Astrocyte (in vitro differentiated cells and primary cell): ENCODE data around the gene CDC45.

Source experiments
- EZH2 ChIP-seq: IDR thresholded peaks from 2 replicates; pipeline ENCODE4 v1.6.1; 2012; ENCODE audit warnings: mild to moderate bottlenecking, low read length, inconsistent platforms; ENCODE audit not compliant: insufficient read depth
- TF ChIP-seq, protein P1 (sequence below): IDR thresholded peaks from 2 replicates; pipeline ENCODE4 v1.5.1; 2011; ENCODE audit warnings: low read depth, mild to moderate bottlenecking, inconsistent platforms, low read length, moderate library complexity; ENCODE audit not compliant: insufficient read depth

DNA sequence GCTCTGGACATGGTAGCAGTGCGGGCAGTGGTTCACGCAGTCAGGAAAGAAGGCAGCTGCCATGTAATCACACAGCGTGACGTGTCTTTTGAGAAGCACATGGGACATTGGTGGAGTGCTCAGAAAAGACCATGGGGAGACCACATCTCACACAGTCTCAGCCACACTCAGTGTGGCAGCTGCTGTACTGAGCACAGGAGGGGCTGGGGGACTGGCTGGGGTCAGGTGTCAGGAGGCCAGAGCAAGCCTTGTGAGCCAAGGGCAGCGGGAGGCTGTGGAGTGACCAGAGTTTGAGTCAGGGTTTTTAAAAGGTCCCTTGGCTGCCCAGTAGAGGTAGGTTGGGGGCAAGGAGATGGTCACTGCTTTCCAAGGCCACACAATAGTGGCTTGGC lies 26.0 kb downstream of the CDC45 start:
- TF ChIP-seq, protein P1, sequence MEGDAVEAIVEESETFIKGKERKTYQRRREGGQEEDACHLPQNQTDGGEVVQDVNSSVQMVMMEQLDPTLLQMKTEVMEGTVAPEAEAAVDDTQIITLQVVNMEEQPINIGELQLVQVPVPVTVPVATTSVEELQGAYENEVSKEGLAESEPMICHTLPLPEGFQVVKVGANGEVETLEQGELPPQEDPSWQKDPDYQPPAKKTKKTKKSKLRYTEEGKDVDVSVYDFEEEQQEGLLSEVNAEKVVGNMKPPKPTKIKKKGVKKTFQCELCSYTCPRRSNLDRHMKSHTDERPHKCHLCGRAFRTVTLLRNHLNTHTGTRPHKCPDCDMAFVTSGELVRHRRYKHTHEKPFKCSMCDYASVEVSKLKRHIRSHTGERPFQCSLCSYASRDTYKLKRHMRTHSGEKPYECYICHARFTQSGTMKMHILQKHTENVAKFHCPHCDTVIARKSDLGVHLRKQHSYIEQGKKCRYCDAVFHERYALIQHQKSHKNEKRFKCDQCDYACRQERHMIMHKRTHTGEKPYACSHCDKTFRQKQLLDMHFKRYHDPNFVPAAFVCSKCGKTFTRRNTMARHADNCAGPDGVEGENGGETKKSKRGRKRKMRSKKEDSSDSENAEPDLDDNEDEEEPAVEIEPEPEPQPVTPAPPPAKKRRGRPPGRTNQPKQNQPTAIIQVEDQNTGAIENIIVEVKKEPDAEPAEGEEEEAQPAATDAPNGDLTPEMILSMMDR: no peak
- no peak for TF ChIP-seq EZH2
